ENCODE measurements around the gene SLIT3. TPM values are rescaled to one million over a fixed set of nuclear protein-coding genes. Genes with fewer than 3 reads are reported as not detected.

Gene SLIT3
- total RNA-seq, 4 donors from 2014 or later: 0.72 to 37.4 (median 5.3) TPM

- WGBS, 2 donors: 69 to 75% methylated on average over 5 of the region's 5 CpGs
- Histone ChIP-seq H3K27ac (no peak overlapping the region), H3K4me3 (no peak overlapping the region), H3K27me3 (peaks cover 0 to 62% (median 0%) of the 10 kb centered on the region in 4 donors), H3K9me3 (no peaks in the 10 kb centered on the region), H3K36me3 (no peaks in the 10 kb centered on the region), H3K4me1 (peaks cover 0 to 23% (median 0%) of the 10 kb centered on the region in 3 donors)
- DNase-seq: no peak
- TF ChIP-seq CTCF (IDR thresholded peaks at IDR 0.05) (no peak), POLR2A (IDR thresholded peaks at IDR 0.05) (no peak)
- intact Hi-C loops (cut with DNase I): no loop called here
These were observed 605.6 kb downstream of the SLIT3 start for GRCh38 chr5:168695301-168695835.

GRCh38 chr5:168694289-168694688 lies 606.6 kb downstream of the SLIT3 start:
- peaks cover 0 to 19% (median 0%) of the 10 kb centered on the region in 3 donors for H3K4me1 ChIP-seq
- no peak overlapping the region for H3K27ac ChIP-seq
- intact Hi-C loops (cut with DNase I): no loop called here
- H3K27me3 ChIP-seq: peaks cover 0 to 54% (median 0%) of the 10 kb centered on the region in 4 donors
- no peak for DNase-seq
- H3K4me3 ChIP-seq: no peak overlapping the region
- H3K9me3 ChIP-seq: no peaks in the 10 kb centered on the region
- H3K36me3 ChIP-seq: no peaks in the 10 kb centered on the region
- 92 to 100% methylated on average over 1 of the region's 1 CpG for WGBS, 2 donors
- TF ChIP-seq CTCF (IDR thresholded peaks at IDR 0.05): no peak
- no peak for TF ChIP-seq POLR2A (IDR thresholded peaks at IDR 0.05)

GRCh38 chr5:168693883-168694282 lies 607.1 kb downstream of the SLIT3 start:
- no peak for TF ChIP-seq CTCF (IDR thresholded peaks at IDR 0.05)
- no peak for TF ChIP-seq POLR2A (IDR thresholded peaks at IDR 0.05)
- no peak for DNase-seq
- WGBS, 2 donors: 80 to 84% methylated on average over 3 of the region's 3 CpGs
- Histone ChIP-seq H3K27me3 (peaks cover 0 to 49% (median 0%) of the 10 kb centered on the region in 4 donors), H3K4me3 (no peak overlapping the region), H3K27ac (no peak overlapping the region), H3K36me3 (no peaks in the 10 kb centered on the region), H3K9me3 (no peaks in the 10 kb centered on the region), H3K4me1 (peaks cover 0 to 15% (median 0%) of the 10 kb centered on the region in 3 donors)
- intact Hi-C loops (cut with DNase I): no loop called here

GRCh38 chr5:168693297-168693696 lies 607.6 kb downstream of the SLIT3 start:
- Histone ChIP-seq H3K4me1 (peaks cover 0 to 11% (median 0%) of the 10 kb centered on the region in 3 donors), H3K36me3 (no peaks in the 10 kb centered on the region), H3K27ac (no peak overlapping the region), H3K4me3 (no peak overlapping the region), H3K9me3 (no peaks in the 10 kb centered on the region), H3K27me3 (peaks cover 0 to 44% (median 0%) of the 10 kb centered on the region in 4 donors)
- whole genome bisulfite sequencing, 2 donors: 72 to 73% methylated on average over 5 of the region's 5 CpGs
- TF ChIP-seq POLR2A (IDR thresholded peaks at IDR 0.05) (no peak), CTCF (IDR thresholded peaks at IDR 0.05) (no peak)
- intact Hi-C loops (cut with DNase I): no loop called here
- DNase-seq: no peak

- intact Hi-C loops (cut with DNase I): no loop called here
- Histone ChIP-seq H3K36me3 (no peaks in the 10 kb centered on the region), H3K27me3 (peaks cover 0 to 46% (median 0%) of the 10 kb centered on the region in 4 donors), H3K4me3 (no peak overlapping the region), H3K9me3 (no peaks in the 10 kb centered on the region), H3K4me1 (peaks cover 0 to under 1% (median 0%) of the 10 kb centered on the region in 3 donors), H3K27ac (no peak overlapping the region)
- TF ChIP-seq CTCF (IDR thresholded peaks at IDR 0.05) (no peak), POLR2A (IDR thresholded peaks at IDR 0.05) (no peak)
- WGBS, 2 donors: 86% methylated on average over 1 to 4 of the region's 4 CpGs
- DNase-seq: no peak
These were observed 609.0 kb downstream of the SLIT3 start for GRCh38 chr5:168691891-168692290.
